Measurements from ENCODE around the gene GAL3ST3. TPM values are rescaled to one million over a fixed set of nuclear protein-coding genes. Genes with fewer than 3 reads are reported as not detected.

Gene GAL3ST3
- total and polyA plus RNA-seq, 2 of the 8 experiments (the other 6 are each of a cell fraction or from before 2014, with no cell fraction given), result 21.1 to 21.4 TPM

DNA sequence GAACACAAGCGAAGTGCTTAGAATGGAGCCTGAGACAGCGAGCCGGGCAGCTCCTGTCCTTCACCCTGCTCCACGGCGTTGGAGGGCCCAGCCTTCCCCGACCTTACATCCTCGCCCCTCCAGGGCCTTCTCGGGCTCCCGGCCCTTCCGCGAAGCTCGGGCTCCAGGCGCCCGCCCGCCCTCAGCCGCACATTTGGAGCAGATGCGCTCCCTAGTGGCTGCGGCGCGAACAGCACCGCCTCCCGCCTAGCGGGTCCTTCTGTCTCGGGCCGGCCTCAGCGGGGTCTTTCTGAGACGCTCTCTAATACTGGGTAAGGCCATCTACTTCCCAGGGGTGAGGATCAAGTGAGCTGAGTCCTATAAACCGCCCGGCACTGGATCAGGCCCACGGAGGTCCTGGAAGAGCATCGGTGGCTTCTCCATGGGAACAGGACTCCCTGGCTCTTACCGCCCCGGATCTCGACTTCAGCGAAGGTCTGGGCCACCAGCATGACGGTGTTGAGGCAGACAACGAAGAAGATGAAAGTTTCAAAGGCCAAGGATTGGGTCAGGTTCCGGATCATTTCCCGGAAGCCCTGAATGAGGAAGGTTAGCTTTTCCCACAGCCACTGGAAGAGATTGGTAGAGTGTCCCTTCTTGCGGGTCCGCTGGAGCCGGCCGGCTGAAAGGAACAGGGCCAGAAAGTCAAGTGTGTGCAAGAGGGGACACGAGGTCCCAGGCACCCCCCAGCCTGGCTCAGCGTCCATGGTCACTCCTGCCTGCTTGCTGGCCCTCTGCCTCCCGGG lies 26.4 kb downstream of the GAL3ST3 start (continued):
- TF ChIP-seq CBX8 (IDR thresholded peaks at IDR 0.05; ENCODE audit: borderline replicate concordance, low read depth, low read length), result no peak
- TF ChIP-seq CREB1 (IDR thresholded peaks at IDR 0.05), result peak; percentile 62
- peak in 1 of 2 experiments; percentile 60; a peak in 1 of 3 replicates for TF ChIP-seq EP300 (IDR thresholded peaks at IDR 0.05; ENCODE audit: borderline replicate concordance in 1 of 2, low read depth in 2 of 2, low read length in 2 of 2)
- TF ChIP-seq GTF2F1 (IDR thresholded peaks at IDR 0.05; ENCODE audit: borderline replicate concordance, low read depth, low read length), result no peak
- TF ChIP-seq TBP (IDR thresholded peaks at IDR 0.05; ENCODE audit: low read depth, low read length), result peak; percentile 73; the same call in 1 of the 2 replicates
- 0 out of 2 replicates have a peak, but pooled peaks have one; percentile 30 for TF ChIP-seq JUND (IDR thresholded peaks at IDR 0.05; ENCODE audit: low read length)
- TF ChIP-seq CHD1 (IDR thresholded peaks at IDR 0.05; ENCODE audit: low read depth, low read length), result no peak
- TF ChIP-seq, protein P1, sequence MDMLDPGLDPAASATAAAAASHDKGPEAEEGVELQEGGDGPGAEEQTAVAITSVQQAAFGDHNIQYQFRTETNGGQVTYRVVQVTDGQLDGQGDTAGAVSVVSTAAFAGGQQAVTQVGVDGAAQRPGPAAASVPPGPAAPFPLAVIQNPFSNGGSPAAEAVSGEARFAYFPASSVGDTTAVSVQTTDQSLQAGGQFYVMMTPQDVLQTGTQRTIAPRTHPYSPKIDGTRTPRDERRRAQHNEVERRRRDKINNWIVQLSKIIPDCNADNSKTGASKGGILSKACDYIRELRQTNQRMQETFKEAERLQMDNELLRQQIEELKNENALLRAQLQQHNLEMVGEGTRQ (IDR thresholded peaks at IDR 0.05; ENCODE audit: low read length), result peak; percentile 28; the same call in 1 of the 2 replicates

Data from H1 (cell line).